MCF 10A (cell line): Measurements from ENCODE around the gene CACNA1C. TPM values are rescaled to one million over a fixed set of nuclear protein-coding genes. Genes with fewer than 3 reads are reported as not detected.

Source experiments
- BruUV-seq: library from RNA; stranded (reverse); fragments of 400-500 nt; replicated peaks from 2 replicates; lab custom pipeline; 2021; lab: Mats Ljungman, UMichigan
- CTCF ChIA-PET: fragments of 300-600 bp; sonication (Branson Sonifier 250); formaldehyde crosslinking; extraction: SDS; loops from one replicate; lab custom pipeline; 2021; ENCODE audit warnings: antibody characterized with exemption, inconsistent platforms; lab: Yijun Ruan, JAX
- POLR2A ChIA-PET: fragments of 300-600, 350-650 bp; sonication (Branson Sonifier 250); formaldehyde crosslinking; extraction: SDS; loops from one replicate; lab custom pipeline; 2020; ENCODE audit warnings: antibody characterized with exemption, inconsistent platforms; lab: Yijun Ruan, JAX
- DNase-seq: peaks from one replicate; pipeline ENCODE4 v3.0.0-alpha.2; 2018; ENCODE audit not compliant: unreplicated experiment
- H3K27ac Mint-ChIP-seq: one replicate; pipeline ENCODE4 v1.8.0; 2022; ENCODE audit warnings: mild to moderate bottlenecking, low read depth, mixed read lengths; ENCODE audit not compliant: unreplicated experiment
- H3K27me3 Mint-ChIP-seq: one replicate; pipeline ENCODE4 v1.8.0; 2022; ENCODE audit warnings: mixed read lengths; ENCODE audit not compliant: insufficient read depth, unreplicated experiment
- H3K36me3 Mint-ChIP-seq: one replicate; pipeline ENCODE4 v1.8.0; 2022; ENCODE audit warnings: mild to moderate bottlenecking, moderate library complexity, mixed read lengths; ENCODE audit not compliant: insufficient read depth, unreplicated experiment
- H3K4me1 Mint-ChIP-seq: one replicate; pipeline ENCODE4 v1.8.0; 2022; ENCODE audit warnings: mixed read lengths; ENCODE audit not compliant: insufficient read depth, unreplicated experiment
- H3K4me3 Mint-ChIP-seq: one replicate; pipeline ENCODE4 v1.8.0; 2022; ENCODE audit warnings: mild to moderate bottlenecking, moderate library complexity, mixed read lengths; ENCODE audit not compliant: unreplicated experiment
- H3K9me3 Mint-ChIP-seq: one replicate; pipeline ENCODE4 v1.8.0; 2022; ENCODE audit warnings: mixed read lengths; ENCODE audit not compliant: unreplicated experiment
- intact Hi-C: fragments of 100-400 bp; cut with micrococcal nuclease; formaldehyde crosslinking; loops from 2 replicates; pipeline ENCODE4 v1.14.1; 2022
- total RNA-seq: library from RNA; stranded (reverse); gene quantifications from 2 replicates; pipeline ENCODE4 v1.2.3, GENCODE V29; 2022
- TF ChIP-seq, protein P1 (sequence below): fragments of 200-600 bp; IDR thresholded peaks from one replicate; pipeline ENCODE4 v1.8.0; 2022; ENCODE audit warnings: antibody characterized with exemption, mild to moderate bottlenecking; ENCODE audit not compliant: unreplicated experiment

Gene CACNA1C
- total RNA-seq, 1 experiment from 2014 or later: not detected

- Mint-ChIP-seq H3K4me1 (peaks cover 6% of the 10 kb centered on the region), H3K36me3 (no peaks in the 10 kb centered on the region), H3K27me3 (no peaks in the 10 kb centered on the region), H3K27ac (no peak overlapping the region), H3K9me3 (no peaks in the 10 kb centered on the region), H3K4me3 (no peak overlapping the region)
- no peak for DNase-seq
- CTCF ChIA-PET: interaction anchor here (0.5 to 1.4 kb wide), 7 partner anchors 12 to 713 kb away, joined by 3 to 6 read pairs (median 4); no protein-coding TSS in a partner anchor
- intact Hi-C loops: no loop called here
- POLR2A ChIA-PET: interaction anchor here (0.5 to 0.6 kb wide), 2 partner anchors 19 to 70 kb away, joined by 3 to 4 read pairs; no protein-coding TSS in a partner anchor
- TF ChIP-seq, protein P1, sequence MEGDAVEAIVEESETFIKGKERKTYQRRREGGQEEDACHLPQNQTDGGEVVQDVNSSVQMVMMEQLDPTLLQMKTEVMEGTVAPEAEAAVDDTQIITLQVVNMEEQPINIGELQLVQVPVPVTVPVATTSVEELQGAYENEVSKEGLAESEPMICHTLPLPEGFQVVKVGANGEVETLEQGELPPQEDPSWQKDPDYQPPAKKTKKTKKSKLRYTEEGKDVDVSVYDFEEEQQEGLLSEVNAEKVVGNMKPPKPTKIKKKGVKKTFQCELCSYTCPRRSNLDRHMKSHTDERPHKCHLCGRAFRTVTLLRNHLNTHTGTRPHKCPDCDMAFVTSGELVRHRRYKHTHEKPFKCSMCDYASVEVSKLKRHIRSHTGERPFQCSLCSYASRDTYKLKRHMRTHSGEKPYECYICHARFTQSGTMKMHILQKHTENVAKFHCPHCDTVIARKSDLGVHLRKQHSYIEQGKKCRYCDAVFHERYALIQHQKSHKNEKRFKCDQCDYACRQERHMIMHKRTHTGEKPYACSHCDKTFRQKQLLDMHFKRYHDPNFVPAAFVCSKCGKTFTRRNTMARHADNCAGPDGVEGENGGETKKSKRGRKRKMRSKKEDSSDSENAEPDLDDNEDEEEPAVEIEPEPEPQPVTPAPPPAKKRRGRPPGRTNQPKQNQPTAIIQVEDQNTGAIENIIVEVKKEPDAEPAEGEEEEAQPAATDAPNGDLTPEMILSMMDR: no peak
- BruUV-seq: no TSS peak
These were observed 307.2 kb downstream of the CACNA1C start for GRCh38 chr12:2359725-2360629.

DNA sequence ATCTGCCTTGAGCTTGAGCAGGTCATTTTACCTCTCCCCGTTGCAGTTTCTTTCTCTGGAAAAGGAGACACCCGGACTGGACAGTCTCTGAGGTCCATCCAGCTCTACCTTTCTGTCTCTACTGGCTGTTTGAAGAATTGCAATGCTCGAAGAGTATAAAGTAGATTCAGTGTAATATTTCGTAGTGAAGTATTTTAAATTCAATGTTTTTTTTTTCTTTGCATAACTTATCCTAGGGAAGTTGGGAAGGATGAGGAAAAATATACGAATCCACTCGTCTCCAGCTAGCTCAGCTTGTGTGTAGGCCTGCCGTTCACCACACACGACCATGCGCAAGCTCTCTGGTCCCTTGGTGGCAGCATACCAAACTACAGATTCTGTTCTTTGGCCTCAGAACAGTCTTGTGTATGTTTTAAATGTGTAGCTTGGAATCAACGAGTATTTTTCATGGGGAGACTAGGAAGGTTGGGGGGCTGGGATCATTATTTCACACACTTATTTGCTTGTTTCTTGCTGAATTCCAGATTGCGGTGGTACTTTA lies 307.9 kb downstream of the CACNA1C start:
- no peak overlapping the region for H3K27ac Mint-ChIP-seq
- H3K27me3 Mint-ChIP-seq: no peaks in the 10 kb centered on the region
- ChIA-PET POLR2A (interaction anchor here (0.5 to 0.9 kb wide), 3 partner anchors 19 to 71 kb away, joined by 3 to 4 read pairs (median 3); no protein-coding TSS in a partner anchor), CTCF (interaction anchor here (0.6 to 1.5 kb wide), 5 partner anchors 12 to 713 kb away, joined by 4 to 6 read pairs (median 4); no protein-coding TSS in a partner anchor)
- no TSS peak for BruUV-seq
- no peaks in the 10 kb centered on the region for H3K36me3 Mint-ChIP-seq
- no peak overlapping the region for H3K4me3 Mint-ChIP-seq
- TF ChIP-seq, protein P1: peak; percentile 31
- peaks cover 6% of the 10 kb centered on the region for H3K4me1 Mint-ChIP-seq
- DNase-seq: no peak
- H3K9me3 Mint-ChIP-seq: no peaks in the 10 kb centered on the region
- intact Hi-C loops: no loop called here

GRCh38 chr12:2363836-2364609 lies 311.2 kb downstream of the CACNA1C start:
- Mint-ChIP-seq H3K4me3 (no peak overlapping the region), H3K27ac (no peak overlapping the region), H3K27me3 (no peaks in the 10 kb centered on the region), H3K9me3 (no peaks in the 10 kb centered on the region), H3K4me1 (no peaks in the 10 kb centered on the region), H3K36me3 (no peaks in the 10 kb centered on the region)
- intact Hi-C loops: no loop called here
- TF ChIP-seq, protein P1: no peak
- CTCF ChIA-PET: interaction anchor here (0.6 kb wide), 1 partner anchor 1706 kb away, joined by 3 read pairs; no protein-coding TSS in a partner anchor
- no TSS peak for BruUV-seq
- POLR2A ChIA-PET: no interaction called here
- no peak for DNase-seq
